ENCODE measurements around the gene AQP1.

- TF ChIP-seq ZNF143 (CRISPR knock-in tag; IDR thresholded peaks at IDR 0.05) (no peak), PAF1 (CRISPR knock-in tag; IDR thresholded peaks at IDR 0.05) (no peak), MTA1 (CRISPR knock-in tag; IDR thresholded peaks at IDR 0.05; ENCODE audit: borderline replicate concordance) (no peak), MXI1 (IDR thresholded peaks at IDR 0.05; ENCODE audit: borderline replicate concordance, low read depth, low read length) (no peak), MEIS1 (CRISPR knock-in tag; IDR thresholded peaks at IDR 0.05; ENCODE audit: borderline replicate concordance) (no peak), YY1 (IDR thresholded peaks at IDR 0.05; ENCODE audit: insufficient read depth, insufficient replicate concordance, low read depth, low read length) (no peak), EP300 (IDR thresholded peaks at IDR 0.05; ENCODE audit: low read depth in 2 of 2, low read length in 2 of 2) (no peak), EP300 (CRISPR knock-in tag; IDR thresholded peaks at IDR 0.05; ENCODE audit: borderline replicate concordance) (no peak), SAFB2 (CRISPR knock-in tag; IDR thresholded peaks at IDR 0.05; ENCODE audit: borderline replicate concordance, low read depth) (no peak), THRA (CRISPR knock-in tag; IDR thresholded peaks at IDR 0.05; ENCODE audit: borderline replicate concordance) (no peak), MYC (CRISPR knock-in tag; IDR thresholded peaks at IDR 0.05; ENCODE audit: borderline replicate concordance) (no peak), POLR2A (IDR thresholded peaks at IDR 0.05; ENCODE audit: insufficient read depth in 1 of 2, low read depth in 2 of 2, low read length in 2 of 2) (no peak)
- TF ChIP-seq, protein P1, sequence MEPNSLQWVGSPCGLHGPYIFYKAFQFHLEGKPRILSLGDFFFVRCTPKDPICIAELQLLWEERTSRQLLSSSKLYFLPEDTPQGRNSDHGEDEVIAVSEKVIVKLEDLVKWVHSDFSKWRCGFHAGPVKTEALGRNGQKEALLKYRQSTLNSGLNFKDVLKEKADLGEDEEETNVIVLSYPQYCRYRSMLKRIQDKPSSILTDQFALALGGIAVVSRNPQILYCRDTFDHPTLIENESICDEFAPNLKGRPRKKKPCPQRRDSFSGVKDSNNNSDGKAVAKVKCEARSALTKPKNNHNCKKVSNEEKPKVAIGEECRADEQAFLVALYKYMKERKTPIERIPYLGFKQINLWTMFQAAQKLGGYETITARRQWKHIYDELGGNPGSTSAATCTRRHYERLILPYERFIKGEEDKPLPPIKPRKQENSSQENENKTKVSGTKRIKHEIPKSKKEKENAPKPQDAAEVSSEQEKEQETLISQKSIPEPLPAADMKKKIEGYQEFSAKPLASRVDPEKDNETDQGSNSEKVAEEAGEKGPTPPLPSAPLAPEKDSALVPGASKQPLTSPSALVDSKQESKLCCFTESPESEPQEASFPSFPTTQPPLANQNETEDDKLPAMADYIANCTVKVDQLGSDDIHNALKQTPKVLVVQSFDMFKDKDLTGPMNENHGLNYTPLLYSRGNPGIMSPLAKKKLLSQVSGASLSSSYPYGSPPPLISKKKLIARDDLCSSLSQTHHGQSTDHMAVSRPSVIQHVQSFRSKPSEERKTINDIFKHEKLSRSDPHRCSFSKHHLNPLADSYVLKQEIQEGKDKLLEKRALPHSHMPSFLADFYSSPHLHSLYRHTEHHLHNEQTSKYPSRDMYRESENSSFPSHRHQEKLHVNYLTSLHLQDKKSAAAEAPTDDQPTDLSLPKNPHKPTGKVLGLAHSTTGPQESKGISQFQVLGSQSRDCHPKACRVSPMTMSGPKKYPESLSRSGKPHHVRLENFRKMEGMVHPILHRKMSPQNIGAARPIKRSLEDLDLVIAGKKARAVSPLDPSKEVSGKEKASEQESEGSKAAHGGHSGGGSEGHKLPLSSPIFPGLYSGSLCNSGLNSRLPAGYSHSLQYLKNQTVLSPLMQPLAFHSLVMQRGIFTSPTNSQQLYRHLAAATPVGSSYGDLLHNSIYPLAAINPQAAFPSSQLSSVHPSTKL (CRISPR knock-in tag; IDR thresholded peaks at IDR 0.05) = no peak
- TF ChIP-seq, protein P2, sequence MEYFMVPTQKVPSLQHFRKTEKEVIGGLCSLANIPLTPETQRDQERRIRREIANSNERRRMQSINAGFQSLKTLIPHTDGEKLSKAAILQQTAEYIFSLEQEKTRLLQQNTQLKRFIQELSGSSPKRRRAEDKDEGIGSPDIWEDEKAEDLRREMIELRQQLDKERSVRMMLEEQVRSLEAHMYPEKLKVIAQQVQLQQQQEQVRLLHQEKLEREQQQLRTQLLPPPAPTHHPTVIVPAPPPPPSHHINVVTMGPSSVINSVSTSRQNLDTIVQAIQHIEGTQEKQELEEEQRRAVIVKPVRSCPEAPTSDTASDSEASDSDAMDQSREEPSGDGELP (IDR thresholded peaks at IDR 0.05; ENCODE audit: borderline replicate concordance, low read depth) = no peak
- TF ChIP-seq, protein P3, sequence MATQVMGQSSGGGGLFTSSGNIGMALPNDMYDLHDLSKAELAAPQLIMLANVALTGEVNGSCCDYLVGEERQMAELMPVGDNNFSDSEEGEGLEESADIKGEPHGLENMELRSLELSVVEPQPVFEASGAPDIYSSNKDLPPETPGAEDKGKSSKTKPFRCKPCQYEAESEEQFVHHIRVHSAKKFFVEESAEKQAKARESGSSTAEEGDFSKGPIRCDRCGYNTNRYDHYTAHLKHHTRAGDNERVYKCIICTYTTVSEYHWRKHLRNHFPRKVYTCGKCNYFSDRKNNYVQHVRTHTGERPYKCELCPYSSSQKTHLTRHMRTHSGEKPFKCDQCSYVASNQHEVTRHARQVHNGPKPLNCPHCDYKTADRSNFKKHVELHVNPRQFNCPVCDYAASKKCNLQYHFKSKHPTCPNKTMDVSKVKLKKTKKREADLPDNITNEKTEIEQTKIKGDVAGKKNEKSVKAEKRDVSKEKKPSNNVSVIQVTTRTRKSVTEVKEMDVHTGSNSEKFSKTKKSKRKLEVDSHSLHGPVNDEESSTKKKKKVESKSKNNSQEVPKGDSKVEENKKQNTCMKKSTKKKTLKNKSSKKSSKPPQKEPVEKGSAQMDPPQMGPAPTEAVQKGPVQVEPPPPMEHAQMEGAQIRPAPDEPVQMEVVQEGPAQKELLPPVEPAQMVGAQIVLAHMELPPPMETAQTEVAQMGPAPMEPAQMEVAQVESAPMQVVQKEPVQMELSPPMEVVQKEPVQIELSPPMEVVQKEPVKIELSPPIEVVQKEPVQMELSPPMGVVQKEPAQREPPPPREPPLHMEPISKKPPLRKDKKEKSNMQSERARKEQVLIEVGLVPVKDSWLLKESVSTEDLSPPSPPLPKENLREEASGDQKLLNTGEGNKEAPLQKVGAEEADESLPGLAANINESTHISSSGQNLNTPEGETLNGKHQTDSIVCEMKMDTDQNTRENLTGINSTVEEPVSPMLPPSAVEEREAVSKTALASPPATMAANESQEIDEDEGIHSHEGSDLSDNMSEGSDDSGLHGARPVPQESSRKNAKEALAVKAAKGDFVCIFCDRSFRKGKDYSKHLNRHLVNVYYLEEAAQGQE (IDR thresholded peaks at IDR 0.05; ENCODE audit: borderline replicate concordance in 1 of 2, low read depth in 1 of 2, low read length in 2 of 2) = no peak
Measured at GRCh38 chr7:30973292-30973691, 61.6 kb downstream of the AQP1 start.
